Measurements from ENCODE around the gene SPNS1. TPM values are rescaled to one million over a fixed set of nuclear protein-coding genes. Genes with fewer than 3 reads are reported as not detected.

SPNS1 gene
- total RNA-seq, 3 donors from 2014 or later (not counting 1 experiment from before 2014, with no cell fraction given) = 36.0 to 44.3 (median 36.9) TPM

GRCh38 chr16:29023279-29024277 is 49.0 kb downstream of the SPNS1 start:
- Mint-ChIP-seq H3K36me3 (no peaks in the 10 kb centered on the region), H3K9me3 (no peaks in the 10 kb centered on the region), H3K27ac (peak overlapping the region in 1 of 2 donors; percentile 36), H3K4me1 (peaks cover 0 to 10% of the 10 kb centered on the region in 2 donors), H3K27me3 (ENCODE audit: low read depth in 2 of 2) (no peaks in the 10 kb centered on the region), H3K4me3 (no peak overlapping the region)
- no peaks in the 10 kb centered on the region for H3K36me3 ChIP-seq (ENCODE audit: control insufficient read depth, insufficient read depth, low read length)
- no peak overlapping the region for H3K4me3 ChIP-seq (ENCODE audit: low read length)
- intact Hi-C loops (cut with micrococcal nuclease) = no loop called here
- ATAC-seq = no peak
- H3K27ac ChIP-seq (ENCODE audit: low read length) = no peak overlapping the region
- no peaks in the 10 kb centered on the region for H3K27me3 ChIP-seq (ENCODE audit: control insufficient read depth, insufficient read depth, low read length)
- TF ChIP-seq CTCF (IDR thresholded peaks at IDR 0.05) = no peak
- H3K4me1 ChIP-seq (ENCODE audit: control insufficient read depth, insufficient read depth, low read length) = no peaks in the 10 kb centered on the region
- no peaks in the 10 kb centered on the region for H3K9me3 ChIP-seq (ENCODE audit: control insufficient read depth, insufficient read depth, low read length)
- peak in 1 of 2 donors; percentile 51 for DNase-seq
- 53% methylated on average over 11 of the region's 15 CpGs for WGBS (ENCODE audit: insufficient coverage)

GRCh38 chr16:29024278-29024677 is 49.7 kb downstream of the SPNS1 start:
- no peak for ATAC-seq
- Histone ChIP-seq H3K4me1 (ENCODE audit: control insufficient read depth, insufficient read depth, low read length) (peaks cover 3% of the 10 kb centered on the region), H3K4me3 (ENCODE audit: low read length) (no peak overlapping the region), H3K27me3 (ENCODE audit: control insufficient read depth, insufficient read depth, low read length) (no peaks in the 10 kb centered on the region), H3K27ac (ENCODE audit: low read length) (no peak overlapping the region), H3K9me3 (ENCODE audit: control insufficient read depth, insufficient read depth, low read length) (no peaks in the 10 kb centered on the region), H3K36me3 (ENCODE audit: control insufficient read depth, insufficient read depth, low read length) (no peaks in the 10 kb centered on the region)
- no peak for DNase-seq
- intact Hi-C loops (cut with micrococcal nuclease) = no loop called here
- TF ChIP-seq CTCF (IDR thresholded peaks at IDR 0.05) = no peak
- Mint-ChIP-seq H3K4me1 (peaks cover 0 to 10% of the 10 kb centered on the region in 2 donors), H3K4me3 (no peak overlapping the region), H3K36me3 (no peaks in the 10 kb centered on the region), H3K9me3 (no peaks in the 10 kb centered on the region), H3K27ac (peak overlapping the region in 1 of 2 donors; percentile 36), H3K27me3 (ENCODE audit: low read depth in 2 of 2) (no peaks in the 10 kb centered on the region)
- WGBS (ENCODE audit: insufficient coverage) = 69% methylated on average over 2 of the region's 5 CpGs

GRCh38 chr16:29025218-29025617 is 50.6 kb downstream of the SPNS1 start:
- no peak overlapping the region for H3K4me3 ChIP-seq (ENCODE audit: low read length)
- peak in 1 of 2 donors; percentile 50 for DNase-seq

More at GRCh38 chr16:29025218-29025617, 50.6 kb downstream of the SPNS1 start:
- Mint-ChIP-seq H3K36me3 (no peaks in the 10 kb centered on the region), H3K9me3 (no peaks in the 10 kb centered on the region), H3K4me3 (no peak overlapping the region), H3K27me3 (ENCODE audit: low read depth in 2 of 2) (no peaks in the 10 kb centered on the region), H3K4me1 (peaks cover 0 to 10% of the 10 kb centered on the region in 2 donors), H3K27ac (no peak overlapping the region)
- Histone ChIP-seq H3K36me3 (ENCODE audit: control insufficient read depth, insufficient read depth, low read length) (no peaks in the 10 kb centered on the region), H3K27ac (ENCODE audit: low read length) (no peak overlapping the region), H3K4me1 (ENCODE audit: control insufficient read depth, insufficient read depth, low read length) (peaks cover 5% of the 10 kb centered on the region), H3K27me3 (ENCODE audit: control insufficient read depth, insufficient read depth, low read length) (no peaks in the 10 kb centered on the region), H3K9me3 (ENCODE audit: control insufficient read depth, insufficient read depth, low read length) (no peaks in the 10 kb centered on the region)
- no peak for ATAC-seq
- intact Hi-C loops (cut with micrococcal nuclease) = no loop called here
- 41% methylated on average over 4 of the region's 5 CpGs for WGBS (ENCODE audit: insufficient coverage)
- no peak for TF ChIP-seq CTCF (IDR thresholded peaks at IDR 0.05)
